H9 (cell line): ENCODE data around the gene DENND1A. TPM values are rescaled to one million over a fixed set of nuclear protein-coding genes. Genes with fewer than 3 reads are reported as not detected.
A peak's percentile ranks its signal among the peaks of the same experiment; 100 is the strongest.

Source experiments
- DNase-seq: peaks from one replicate; pipeline ENCODE4 v3.0.0-alpha.2; 2017
- H2AFZ ChIP-seq: one replicate; pipeline ENCODE4 v1.6.1; 2013; ENCODE audit warnings: mild to moderate bottlenecking, low read length, control low read depth, moderate library complexity
- H2AK5ac ChIP-seq: 2 replicates; pipeline ENCODE4 v1.6.1; 2013; ENCODE audit warnings: low read length, control low read depth, mixed read lengths; ENCODE audit not compliant: insufficient read length
- H2BK120ac ChIP-seq: one replicate; pipeline ENCODE4 v1.6.1; 2013; ENCODE audit warnings: low read depth, mild to moderate bottlenecking, low read length, control low read depth, inconsistent platforms; ENCODE audit not compliant: poor library complexity, severe bottlenecking
- H2BK12ac ChIP-seq: 2 replicates; pipeline ENCODE4 v1.6.1; 2013; ENCODE audit warnings: low read length, control low read depth, mixed read lengths, low read depth; ENCODE audit not compliant: insufficient read length
- H2BK15ac ChIP-seq: 2 replicates; pipeline ENCODE4 v1.6.1; 2013; ENCODE audit warnings: low read depth, low read length, control low read depth
- H2BK20ac ChIP-seq: one replicate; pipeline ENCODE4 v1.6.1; 2013; ENCODE audit warnings: low read depth, mild to moderate bottlenecking, low read length, control low read depth, inconsistent platforms; ENCODE audit not compliant: poor library complexity, severe bottlenecking
- H2BK5ac ChIP-seq: 2 replicates; pipeline ENCODE4 v1.6.1; 2013; ENCODE audit warnings: low read length, control low read depth, mixed read lengths; ENCODE audit not compliant: insufficient read length
- H3K14ac ChIP-seq: 2 replicates; pipeline ENCODE4 v1.6.1; 2013; ENCODE audit warnings: low read length, control low read depth; ENCODE audit not compliant: insufficient read depth
- H3K18ac ChIP-seq: 2 replicates; pipeline ENCODE4 v1.6.1; 2013; ENCODE audit warnings: low read depth, mild to moderate bottlenecking, mixed read lengths, low read length, control low read depth; ENCODE audit not compliant: insufficient read length
- H3K23ac ChIP-seq: 2 replicates; pipeline ENCODE4 v1.6.1; 2013; ENCODE audit warnings: low read length, control low read depth, mixed read lengths, low read depth; ENCODE audit not compliant: insufficient read length
- H3K23me2 ChIP-seq: 2 replicates; pipeline ENCODE4 v1.6.1; 2013; ENCODE audit warnings: low read depth, mild to moderate bottlenecking, mixed read lengths, low read length, control low read depth; ENCODE audit not compliant: insufficient read length, poor library complexity, severe bottlenecking
- H3K27ac ChIP-seq: 2 replicates; pipeline ENCODE4 v1.5.1; 2013; ENCODE audit warnings: low read length, control low read depth, mixed read lengths, low read depth; ENCODE audit not compliant: insufficient read length
- H3K27me3 ChIP-seq: 2 replicates; pipeline ENCODE4 v1.6.1; 2013; ENCODE audit warnings: low read length, control low read depth, inconsistent platforms; ENCODE audit not compliant: insufficient read depth
- H3K4ac ChIP-seq: 2 replicates; pipeline ENCODE4 v1.6.1; 2013; ENCODE audit warnings: low read depth, mild to moderate bottlenecking, control low read depth, inconsistent platforms, low read length, moderate library complexity
- H3K4me1 ChIP-seq: 2 replicates; pipeline ENCODE4 v1.6.1; 2013; ENCODE audit warnings: low read length, control low read depth, inconsistent platforms; ENCODE audit not compliant: insufficient read depth
- H3K4me2 ChIP-seq: 2 replicates; pipeline ENCODE4 v1.6.1; 2013; ENCODE audit warnings: low read length, control low read depth, mixed read lengths; ENCODE audit not compliant: insufficient read length, insufficient read depth
- H3K56ac ChIP-seq: 2 replicates; pipeline ENCODE4 v1.6.1; 2013; ENCODE audit warnings: low read depth, mild to moderate bottlenecking, mixed read lengths, low read length, control low read depth; ENCODE audit not compliant: insufficient read length
- H3K79me1 ChIP-seq: 2 replicates; pipeline ENCODE4 v1.6.1; 2013; ENCODE audit warnings: low read depth, mild to moderate bottlenecking, moderate library complexity, low read length, control low read depth, inconsistent platforms; ENCODE audit not compliant: insufficient read depth, poor library complexity, severe bottlenecking
- H3K79me2 ChIP-seq: 2 replicates; pipeline ENCODE4 v1.6.1; 2013; ENCODE audit warnings: low read length, control low read depth, inconsistent platforms; ENCODE audit not compliant: insufficient read depth
- H3K9ac ChIP-seq: 2 replicates; pipeline ENCODE4 v1.6.1; 2013; ENCODE audit warnings: low read length, control low read depth, mixed read lengths; ENCODE audit not compliant: insufficient read length; ENCODE audit errors: extremely low read depth
- H3K9me3 ChIP-seq: one replicate; pipeline ENCODE4 v1.6.1; 2013; ENCODE audit warnings: low read depth, low read length, inconsistent platforms; ENCODE audit not compliant: control insufficient read depth
- H3T11ph ChIP-seq: one replicate; pipeline ENCODE4 v1.6.1; 2013; ENCODE audit warnings: mild to moderate bottlenecking, low read length, control low read depth, inconsistent platforms
- H4K20me1 ChIP-seq: one replicate; pipeline ENCODE4 v1.6.1; 2013; ENCODE audit not compliant: control insufficient read depth, insufficient read length, insufficient read depth
- H4K5ac ChIP-seq: 2 replicates; pipeline ENCODE4 v1.6.1; 2013; ENCODE audit warnings: low read depth, mild to moderate bottlenecking, mixed read lengths, low read length, control low read depth; ENCODE audit not compliant: insufficient read length
- H4K8ac ChIP-seq: replicated peaks from 2 replicates; pipeline ENCODE4 v1.6.1; 2013; ENCODE audit warnings: low read length, control low read depth, mixed read lengths, low read depth; ENCODE audit not compliant: insufficient read length
- H4K91ac ChIP-seq: 2 replicates; pipeline ENCODE4 v1.6.1; 2013; ENCODE audit warnings: low read depth, mild to moderate bottlenecking, moderate library complexity, mixed read lengths, low read length, control low read depth; ENCODE audit not compliant: insufficient read length
- H3K27ac Mint-ChIP-seq, 3 experiments: 2 replicates in 2 of 3; 3 replicates in 1 of 3; pipeline ENCODE4 v1.8.0; 2020 to 2021; ENCODE audit warnings: mixed read lengths in 3 of 3, mild to moderate bottlenecking in 1 of 3, moderate library complexity in 1 of 3
- H3K27me3 Mint-ChIP-seq: 2 replicates; pipeline ENCODE4 v1.8.0; 2021; ENCODE audit warnings: low read depth, mild to moderate bottlenecking, moderate library complexity, mixed read lengths
- H3K36me3 Mint-ChIP-seq, 3 experiments: 2 replicates in 2 of 3; 3 replicates in 1 of 3; pipeline ENCODE4 v1.8.0; 2020 to 2021; ENCODE audit warnings: low read depth in 3 of 3, mixed read lengths in 3 of 3; ENCODE audit not compliant: insufficient read depth in 1 of 3
- H3K4me1 Mint-ChIP-seq, 2 experiments: 2 replicates each; pipeline ENCODE4 v1.8.0; 2020; ENCODE audit warnings: mixed read lengths in 2 of 2
- H3K4me3 Mint-ChIP-seq, 2 experiments: 2 replicates in 1 of 2; 3 replicates in 1 of 2; pipeline ENCODE4 v1.8.0; 2020 to 2021; ENCODE audit warnings: mild to moderate bottlenecking in 2 of 2, mixed read lengths in 2 of 2, moderate library complexity in 1 of 2
- H3K9me3 Mint-ChIP-seq, 2 experiments: 2 replicates in 1 of 2; 3 replicates in 1 of 2; pipeline ENCODE4 v1.8.0; 2020; ENCODE audit warnings: mild to moderate bottlenecking in 2 of 2, mixed read lengths in 2 of 2, moderate library complexity in 1 of 2
- WGBS: extraction: QIAGEN DNeasy Blood & Tissue Kit; methylation state at CpG from one replicate; pipeline ENCODE4 v1.1.7; 2013; ENCODE audit warnings: missing lambda C conversion rate, low lambda C conversion rate, mixed read lengths; ENCODE audit not compliant: insufficient read length; ENCODE audit errors: extremely low coverage; 5-methylcytosine and 5-hydroxymethylcytosine counted together
- total RNA-seq: library from RNA; stranded (reverse); gene quantifications from 2 replicates; pipeline ENCODE4 v1.2.1, GENCODE V29; 2021
- TF ChIP-seq, protein P1 (sequence below): fragments of 200-600 bp; sonication (generic); conservative IDR thresholded peaks from 3 replicates; pipeline ENCODE4 v1.8.0; 2021; ENCODE audit warnings: antibody characterized with exemption, mild to moderate bottlenecking

Gene DENND1A
- total RNA-seq, 1 experiment from 2014 or later, result 20.4 TPM

DNA sequence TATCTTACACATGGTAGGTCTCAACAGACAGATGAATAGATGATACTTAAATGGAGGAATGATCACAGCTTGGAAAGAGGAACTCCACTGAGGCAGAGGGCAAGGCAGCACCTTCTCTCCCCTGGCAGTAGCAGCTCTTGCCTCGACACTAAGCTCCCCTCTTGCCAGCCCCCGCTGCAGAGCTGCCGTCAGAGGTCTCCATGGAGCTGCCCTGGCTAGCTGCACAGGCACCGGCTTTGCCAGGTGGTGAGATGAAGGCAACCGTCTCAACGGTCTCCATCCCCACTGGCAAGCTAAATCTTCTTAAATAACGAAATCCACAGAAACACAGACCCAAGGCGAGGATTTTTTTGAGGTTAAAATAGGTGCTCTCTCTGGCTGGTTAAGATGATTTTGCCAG lies 492.7 kb downstream of the DENND1A start:
- TF ChIP-seq, protein P1, sequence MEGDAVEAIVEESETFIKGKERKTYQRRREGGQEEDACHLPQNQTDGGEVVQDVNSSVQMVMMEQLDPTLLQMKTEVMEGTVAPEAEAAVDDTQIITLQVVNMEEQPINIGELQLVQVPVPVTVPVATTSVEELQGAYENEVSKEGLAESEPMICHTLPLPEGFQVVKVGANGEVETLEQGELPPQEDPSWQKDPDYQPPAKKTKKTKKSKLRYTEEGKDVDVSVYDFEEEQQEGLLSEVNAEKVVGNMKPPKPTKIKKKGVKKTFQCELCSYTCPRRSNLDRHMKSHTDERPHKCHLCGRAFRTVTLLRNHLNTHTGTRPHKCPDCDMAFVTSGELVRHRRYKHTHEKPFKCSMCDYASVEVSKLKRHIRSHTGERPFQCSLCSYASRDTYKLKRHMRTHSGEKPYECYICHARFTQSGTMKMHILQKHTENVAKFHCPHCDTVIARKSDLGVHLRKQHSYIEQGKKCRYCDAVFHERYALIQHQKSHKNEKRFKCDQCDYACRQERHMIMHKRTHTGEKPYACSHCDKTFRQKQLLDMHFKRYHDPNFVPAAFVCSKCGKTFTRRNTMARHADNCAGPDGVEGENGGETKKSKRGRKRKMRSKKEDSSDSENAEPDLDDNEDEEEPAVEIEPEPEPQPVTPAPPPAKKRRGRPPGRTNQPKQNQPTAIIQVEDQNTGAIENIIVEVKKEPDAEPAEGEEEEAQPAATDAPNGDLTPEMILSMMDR, result no peak
- H3K27ac Mint-ChIP-seq, result peak overlapping the region in 2 of 3 experiments; percentile 51 to 78; a peak in 1 of 7 replicates
- no peak overlapping the region for H3K4me3 Mint-ChIP-seq
- H3K79me2 ChIP-seq, result no peaks in the 10 kb centered on the region
- no peak overlapping the region for H4K8ac ChIP-seq
- H3K4ac ChIP-seq, result no peak overlapping the region
- H2BK120ac ChIP-seq, result no peak overlapping the region
- no peak overlapping the region for H2AFZ ChIP-seq
- H3T11ph ChIP-seq, result no peak overlapping the region
- WGBS, result no CpG with 5 or more reads among the region's 8 CpGs
- H4K91ac ChIP-seq, result no peak overlapping the region
- H3K27me3 ChIP-seq, result no peaks in the 10 kb centered on the region
- no peaks in the 10 kb centered on the region for H3K9me3 Mint-ChIP-seq
- no peak overlapping the region for H2BK12ac ChIP-seq
- H3K27ac ChIP-seq, result no peak overlapping the region
- H3K18ac ChIP-seq, result no peak overlapping the region
- no peak overlapping the region for H3K23ac ChIP-seq
- H4K20me1 ChIP-seq, result no peaks in the 10 kb centered on the region
- H3K9me3 ChIP-seq, result no peaks in the 10 kb centered on the region
- no peak overlapping the region for H3K4me2 ChIP-seq
- no peak overlapping the region for H3K14ac ChIP-seq
- H2BK5ac ChIP-seq, result no peak overlapping the region
- no peak overlapping the region for H3K56ac ChIP-seq
- no peak overlapping the region for H4K5ac ChIP-seq
- H3K4me1 ChIP-seq, result peaks cover 4% of the 10 kb centered on the region; the same call in 1 of the 2 replicates
- no peaks in the 10 kb centered on the region for H3K27me3 Mint-ChIP-seq
- H2AK5ac ChIP-seq, result no peak overlapping the region
- peak; percentile 17 for DNase-seq
- H3K79me1 ChIP-seq, result no peaks in the 10 kb centered on the region
- peaks cover 0 to 10% (median 0%) of the 10 kb centered on the region in 3 experiments; a peak in 2 of 7 replicates for H3K36me3 Mint-ChIP-seq
- H3K9ac ChIP-seq, result no peak overlapping the region
- H2BK20ac ChIP-seq, result no peak overlapping the region
- H3K23me2 ChIP-seq, result no peaks in the 10 kb centered on the region
- H3K4me1 Mint-ChIP-seq, result peaks cover 20 to 33% of the 10 kb centered on the region in 2 experiments
- H2BK15ac ChIP-seq, result no peak overlapping the region
